GM12875 (cell line): Measurements from ENCODE around the gene CD48.
"Not testable (repeated sequence)": the region's sequence is repeated elsewhere in the genome, so short reads cannot be mapped to it uniquely, and the experiment has no call there.

Source experiments
- H3K4me3 ChIP-seq: one replicate; pipeline ENCODE4 v1.5.1; 2011; ENCODE audit warnings: low read depth, low read length, control low read depth
- TF ChIP-seq, protein P1 (sequence below): IDR thresholded peaks from 2 replicates; pipeline ENCODE4 v1.5.1; 2011; ENCODE audit warnings: low read depth, mild to moderate bottlenecking, control low read depth, inconsistent platforms, low read length, moderate library complexity, borderline replicate concordance; ENCODE audit not compliant: insufficient read depth

CD48 gene

DNA sequence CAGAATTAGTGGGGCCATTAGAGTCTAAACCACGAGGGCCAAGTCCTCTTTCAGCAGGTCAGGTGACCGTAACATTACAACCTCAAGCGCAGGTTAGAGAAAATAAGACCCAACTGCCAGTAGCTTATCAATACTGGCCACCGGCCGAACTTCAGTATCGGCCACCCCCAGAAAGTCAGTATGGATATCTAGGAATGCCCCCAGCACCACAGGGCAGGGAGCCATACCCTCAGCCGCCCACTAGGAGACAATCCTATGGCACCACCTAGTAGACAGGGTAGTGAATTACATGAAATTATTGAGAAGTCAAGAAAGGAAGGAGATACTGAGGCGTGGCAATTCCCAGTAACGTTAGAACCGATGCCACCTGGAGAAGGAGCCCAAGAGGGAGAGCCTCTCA, 19.2 kb downstream of the CD48 start:
- TF ChIP-seq, protein P1, sequence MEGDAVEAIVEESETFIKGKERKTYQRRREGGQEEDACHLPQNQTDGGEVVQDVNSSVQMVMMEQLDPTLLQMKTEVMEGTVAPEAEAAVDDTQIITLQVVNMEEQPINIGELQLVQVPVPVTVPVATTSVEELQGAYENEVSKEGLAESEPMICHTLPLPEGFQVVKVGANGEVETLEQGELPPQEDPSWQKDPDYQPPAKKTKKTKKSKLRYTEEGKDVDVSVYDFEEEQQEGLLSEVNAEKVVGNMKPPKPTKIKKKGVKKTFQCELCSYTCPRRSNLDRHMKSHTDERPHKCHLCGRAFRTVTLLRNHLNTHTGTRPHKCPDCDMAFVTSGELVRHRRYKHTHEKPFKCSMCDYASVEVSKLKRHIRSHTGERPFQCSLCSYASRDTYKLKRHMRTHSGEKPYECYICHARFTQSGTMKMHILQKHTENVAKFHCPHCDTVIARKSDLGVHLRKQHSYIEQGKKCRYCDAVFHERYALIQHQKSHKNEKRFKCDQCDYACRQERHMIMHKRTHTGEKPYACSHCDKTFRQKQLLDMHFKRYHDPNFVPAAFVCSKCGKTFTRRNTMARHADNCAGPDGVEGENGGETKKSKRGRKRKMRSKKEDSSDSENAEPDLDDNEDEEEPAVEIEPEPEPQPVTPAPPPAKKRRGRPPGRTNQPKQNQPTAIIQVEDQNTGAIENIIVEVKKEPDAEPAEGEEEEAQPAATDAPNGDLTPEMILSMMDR: peak; percentile 25; the same call in 1 of the 2 replicates
- not testable (repeated sequence) for H3K4me3 ChIP-seq

GRCh38 chr1:160685266-160685665, 26.4 kb downstream of the CD48 start:
- TF ChIP-seq, protein P1: no peak

DNA sequence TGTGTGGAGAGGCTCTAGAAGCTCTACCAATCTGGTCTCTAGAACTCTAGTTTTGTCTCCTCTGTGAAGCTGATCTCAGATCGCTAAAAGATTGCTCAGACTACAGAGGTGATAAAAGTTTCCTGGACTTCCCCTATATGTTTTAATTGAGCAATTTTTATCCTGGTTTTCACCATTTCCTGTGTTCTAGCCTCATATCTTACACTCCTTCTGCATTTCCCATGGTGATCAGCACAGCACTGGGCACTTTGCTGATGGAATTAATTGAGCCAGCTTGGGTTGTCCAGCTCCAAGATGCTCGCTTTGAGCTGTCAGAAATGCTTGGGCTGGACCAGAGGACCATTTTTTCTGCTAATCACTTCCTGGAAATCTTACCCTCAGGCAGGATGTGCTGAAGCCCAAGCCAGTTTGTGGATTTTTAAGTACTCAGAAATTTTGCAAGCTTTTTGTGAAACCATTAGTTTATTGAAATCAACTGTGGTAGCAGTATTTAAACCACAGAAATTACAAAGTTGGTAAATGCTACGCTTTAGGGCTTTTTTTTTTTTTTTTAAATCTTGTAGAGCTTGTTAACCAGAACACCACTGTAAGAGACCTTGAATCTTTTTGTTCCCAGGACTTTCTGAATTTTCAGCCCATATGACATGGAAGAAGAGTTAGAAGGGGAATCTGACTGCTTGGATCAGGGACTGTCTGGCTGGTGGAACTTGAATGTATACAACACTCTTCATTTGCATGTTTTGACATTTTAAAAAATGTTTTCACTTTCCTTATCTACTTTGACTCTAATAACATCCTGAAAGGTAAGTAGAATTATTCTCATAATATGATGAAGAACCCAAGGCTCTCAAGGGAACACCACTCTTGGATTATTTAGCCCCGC, 28.4 kb downstream of the CD48 start:
- no peak overlapping the region for H3K4me3 ChIP-seq
- TF ChIP-seq, protein P1: no peak

More at GRCh38 chr1:160685266-160685665, 26.4 kb downstream of the CD48 start:
- H3K4me3 ChIP-seq: no peak overlapping the region

GRCh38 chr1:160681891-160682140, 29.8 kb downstream of the CD48 start:
- no peak overlapping the region for H3K4me3 ChIP-seq
- TF ChIP-seq, protein P1: no peak

- TF ChIP-seq, protein P1: peak; percentile 89
- no peak overlapping the region for H3K4me3 ChIP-seq
These were observed 30.3 kb downstream of the CD48 start for GRCh38 chr1:160681066-160681890.

GRCh38 chr1:160680399-160680798, 31.2 kb downstream of the CD48 start:
- TF ChIP-seq, protein P1: no peak
- no peak overlapping the region for H3K4me3 ChIP-seq
